HG03066 (cell line): ENCODE results near the gene SPATA16.
"Not testable (repeated sequence)": the region's sequence is repeated elsewhere in the genome, so short reads cannot be mapped to it uniquely, and the experiment has no call there.

ENCODE experiments used
- ATAC-seq: cut with Tn5 transposase; IDR thresholded peaks from one replicate; pipeline ENCODE4 v1.9.1; 2021; ENCODE audit warnings: low read depth; ENCODE audit not compliant: unreplicated experiment

SPATA16 gene

GRCh38 chr3:172960626-172961182, 180.3 kb downstream of the SPATA16 start:
- not testable (repeated sequence) for ATAC-seq

- no peak for ATAC-seq
Measured at GRCh38 chr3:172958565-172958964, 182.5 kb downstream of the SPATA16 start.

- no peak for ATAC-seq
Measured at GRCh38 chr3:172953571-172953970, 187.5 kb downstream of the SPATA16 start.

GRCh38 chr3:172951511-172951910, 189.5 kb downstream of the SPATA16 start:
- no peak for ATAC-seq

- ATAC-seq = no peak
Measured at GRCh38 chr3:172946061-172946460, 195.0 kb downstream of the SPATA16 start.

GRCh38 chr3:172939651-172940293, 201.3 kb downstream of the SPATA16 start:
- no peak for ATAC-seq

GRCh38 chr3:172938788-172939187, 202.2 kb downstream of the SPATA16 start:
- ATAC-seq = no peak

- no peak for ATAC-seq
Measured at GRCh38 chr3:172931746-172932285, 209.2 kb downstream of the SPATA16 start.

GRCh38 chr3:172929451-172929850, 211.6 kb downstream of the SPATA16 start:
- no peak for ATAC-seq

- ATAC-seq = no peak
Measured at GRCh38 chr3:172924546-172924945, 216.5 kb downstream of the SPATA16 start.

GRCh38 chr3:172919297-172919683, 221.7 kb downstream of the SPATA16 start:
- ATAC-seq = no peak

GRCh38 chr3:172918568-172919296, 222.3 kb downstream of the SPATA16 start:
- no peak for ATAC-seq

GRCh38 chr3:172918165-172918564, 222.9 kb downstream of the SPATA16 start:
- no peak for ATAC-seq

GRCh38 chr3:172915911-172916514, 225.0 kb downstream of the SPATA16 start:
- ATAC-seq = no peak

- ATAC-seq = no peak
Measured at GRCh38 chr3:172914854-172915253, 226.2 kb downstream of the SPATA16 start.

GRCh38 chr3:172913911-172914655, 227.0 kb downstream of the SPATA16 start:
- no peak for ATAC-seq

- ATAC-seq = no peak
Measured at GRCh38 chr3:172911142-172911541, 229.9 kb downstream of the SPATA16 start.

GRCh38 chr3:172908771-172909270, 232.2 kb downstream of the SPATA16 start:
- ATAC-seq = no peak

GRCh38 chr3:172905451-172905850, 235.6 kb downstream of the SPATA16 start:
- ATAC-seq = no peak

- no peak for ATAC-seq
Measured at GRCh38 chr3:172904711-172905373, 236.2 kb downstream of the SPATA16 start.
